GM19240 (cell line): ENCODE data around the gene OR52E4.

ENCODE experiments used
- DNase-seq: peaks from one replicate; pipeline ENCODE4 v3.0.0; 2011; ENCODE audit warnings: low spot score; ENCODE audit not compliant: insufficient read length

The OR52E4 gene

DNA sequence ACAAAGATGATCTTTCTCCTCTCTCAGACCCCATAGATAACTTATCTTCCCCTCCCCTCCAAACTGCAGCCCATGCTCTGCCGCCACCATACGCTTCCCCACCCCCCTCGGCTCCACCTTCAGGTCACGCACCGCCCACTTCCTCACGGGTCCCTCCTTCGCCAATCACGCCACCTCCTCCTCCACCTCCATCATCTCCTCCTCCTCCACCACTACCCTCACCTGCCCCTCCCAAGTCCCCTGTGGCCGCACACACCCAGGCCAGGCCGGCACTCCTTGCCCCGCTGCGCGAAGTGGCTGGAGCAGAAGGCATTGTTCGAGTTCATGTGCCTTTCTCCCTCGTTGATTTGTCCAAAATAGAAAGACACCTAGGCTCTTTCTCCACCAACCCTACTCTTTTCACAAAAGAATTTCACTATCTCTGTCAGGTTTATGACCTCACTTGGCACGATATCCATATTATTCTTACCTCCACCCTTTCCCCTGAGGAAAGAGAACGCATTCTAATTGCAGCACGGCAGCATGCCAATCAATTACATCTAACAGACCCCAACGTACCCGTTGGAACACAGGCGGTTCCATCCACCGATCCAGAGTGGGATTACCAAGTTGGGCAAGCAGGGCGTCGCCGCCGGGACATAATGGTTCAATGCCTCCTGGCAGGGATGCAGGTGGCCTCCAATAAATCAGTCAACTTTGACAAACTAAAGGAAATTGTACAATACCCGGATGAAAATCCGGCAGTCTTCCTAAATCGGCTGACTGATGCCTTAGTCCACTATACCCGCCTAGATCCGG, 49.3 kb downstream of the OR52E4 start:
- no peak for DNase-seq

DNA sequence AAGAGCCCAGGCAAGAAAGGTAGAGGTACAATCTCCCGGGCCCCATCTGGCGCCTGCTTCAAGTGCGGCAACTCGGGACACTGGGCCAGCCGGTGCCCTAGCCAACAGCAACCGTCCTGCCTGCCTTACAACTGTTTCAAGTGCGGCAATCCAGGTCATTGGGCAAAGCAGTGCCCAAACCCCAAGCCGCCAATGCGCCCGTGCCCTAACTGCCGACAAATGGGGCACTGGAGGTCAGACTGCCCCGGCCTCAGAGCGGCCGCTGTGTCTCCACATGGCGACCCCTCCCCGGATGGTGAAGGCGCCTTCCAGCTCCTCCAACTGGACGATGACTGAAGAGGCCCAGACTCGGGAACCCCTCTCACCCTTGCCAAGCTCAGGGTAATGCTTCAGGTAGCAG, 50.2 kb downstream of the OR52E4 start:
- DNase-seq, result no peak

DNA sequence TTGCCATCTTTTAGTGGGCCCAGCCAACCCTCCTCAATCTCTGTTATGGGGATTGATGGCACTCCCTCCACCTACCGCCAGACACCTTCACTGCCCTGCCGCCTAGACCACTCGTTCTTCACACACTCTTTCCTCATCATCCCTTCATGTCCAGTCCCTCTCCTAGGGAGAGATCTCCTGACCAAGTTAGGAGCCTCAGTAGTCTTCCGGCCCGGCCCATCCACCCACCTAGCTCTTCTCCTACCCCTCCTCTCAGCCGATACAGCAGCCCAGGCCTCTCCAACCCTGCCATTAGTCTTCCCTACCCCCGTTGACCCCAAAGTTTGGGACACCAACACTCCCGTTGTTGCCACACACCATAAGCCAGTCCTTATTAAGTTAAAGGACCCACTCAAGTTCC, 50.6 kb downstream of the OR52E4 start:
- DNase-seq, result no peak

DNA sequence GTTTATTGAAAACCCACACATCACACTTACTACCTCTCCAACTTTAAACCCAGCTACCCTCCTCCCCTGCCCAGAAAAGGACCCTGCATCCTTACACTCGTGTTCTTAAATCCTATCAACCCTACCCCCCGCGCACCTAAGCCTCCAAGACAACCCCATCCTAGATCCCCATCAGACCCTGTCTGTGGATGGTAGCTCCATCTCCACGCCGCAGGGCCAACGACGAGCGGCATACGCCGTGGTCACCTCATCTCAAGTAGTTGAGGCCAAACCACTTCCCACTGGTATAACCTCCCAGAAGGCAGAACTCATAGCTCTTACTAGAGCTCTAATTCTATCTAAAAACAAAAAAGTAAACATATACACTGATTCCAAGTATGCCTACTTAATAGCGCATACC, 52.2 kb downstream of the OR52E4 start:
- DNase-seq, result no peak

DNA sequence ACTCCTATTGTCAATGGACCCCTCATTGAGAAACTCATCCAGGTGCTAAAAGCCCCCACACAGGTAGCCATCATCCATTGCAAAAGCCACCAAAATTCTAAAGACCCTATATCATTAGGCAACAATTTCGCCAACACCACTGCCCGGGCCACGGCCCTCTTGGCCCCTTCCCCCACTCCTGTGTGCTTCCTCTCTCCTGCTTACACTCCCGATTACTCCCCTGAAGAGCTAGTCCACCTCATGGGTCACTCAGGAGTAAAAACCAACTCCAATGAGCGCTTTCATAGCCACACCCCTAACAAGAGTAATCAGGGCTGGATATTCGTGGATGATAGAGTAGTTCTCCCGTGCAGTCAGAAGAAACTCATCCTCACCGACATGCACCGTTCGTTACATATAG, 52.7 kb downstream of the OR52E4 start:
- no peak for DNase-seq
